Activated B cell treated with CpG ODN at 0.5 μM for 24 hours (primary cell): Measurements from ENCODE around the gene KCNIP1. TPM values are rescaled to one million over a fixed set of nuclear protein-coding genes. Genes with fewer than 3 reads are reported as not detected.

Experiments
- ATAC-seq: fragments of 200-7000 bp; cut with Tn5 transposase; one replicate; pipeline ENCODE4 v1.10.0; 2021; ENCODE audit warnings: low read depth, mild to moderate bottlenecking, moderate library complexity
- CTCF ChIA-PET: fragments of 350-600 bp; sonication (Branson Sonifier 250); formaldehyde crosslinking; loops from one replicate; lab custom pipeline; 2021; ENCODE audit warnings: antibody characterized with exemption; lab: Charles Lee
- POLR2A ChIA-PET: fragments of 350-600 bp; sonication (Branson Sonifier 250); formaldehyde crosslinking; loops from one replicate; lab custom pipeline; 2021; ENCODE audit warnings: antibody characterized with exemption; lab: Charles Lee
- DNase-seq: peaks from one replicate; pipeline ENCODE4 v3.0.0; 2022
- H3K27ac Mint-ChIP-seq: one replicate; pipeline ENCODE4 v1.8.0; 2020; ENCODE audit warnings: mixed read lengths
- H3K27me3 Mint-ChIP-seq: one replicate; pipeline ENCODE4 v1.8.0; 2021; ENCODE audit warnings: mixed read lengths
- H3K36me3 Mint-ChIP-seq: one replicate; pipeline ENCODE4 v1.8.0; 2021; ENCODE audit warnings: low read depth, mixed read lengths
- H3K4me1 Mint-ChIP-seq: one replicate; pipeline ENCODE4 v1.8.0; 2021; ENCODE audit warnings: mixed read lengths
- H3K4me3 Mint-ChIP-seq: one replicate; pipeline ENCODE4 v1.8.0; 2020; ENCODE audit warnings: mild to moderate bottlenecking, mixed read lengths
- H3K9me3 Mint-ChIP-seq: one replicate; pipeline ENCODE4 v1.8.0; 2020; ENCODE audit warnings: mixed read lengths
- intact Hi-C: fragments of 100-400 bp; cut with micrococcal nuclease; formaldehyde crosslinking; loops from one replicate; pipeline ENCODE4 v1.15.1; 2024
- total RNA-seq: library from RNA; stranded (reverse); gene quantifications from 2 replicates; pipeline ENCODE4 v1.2.3, GENCODE V29; 2022
- TF ChIP-seq, protein P1 (sequence below): fragments of 200-600 bp; IDR thresholded peaks from one replicate; pipeline ENCODE4 v1.8.0; 2022; ENCODE audit warnings: antibody characterized with exemption, mild to moderate bottlenecking

The KCNIP1 gene
- total RNA-seq, 1 donor from 2014 or later: not detected

DNA sequence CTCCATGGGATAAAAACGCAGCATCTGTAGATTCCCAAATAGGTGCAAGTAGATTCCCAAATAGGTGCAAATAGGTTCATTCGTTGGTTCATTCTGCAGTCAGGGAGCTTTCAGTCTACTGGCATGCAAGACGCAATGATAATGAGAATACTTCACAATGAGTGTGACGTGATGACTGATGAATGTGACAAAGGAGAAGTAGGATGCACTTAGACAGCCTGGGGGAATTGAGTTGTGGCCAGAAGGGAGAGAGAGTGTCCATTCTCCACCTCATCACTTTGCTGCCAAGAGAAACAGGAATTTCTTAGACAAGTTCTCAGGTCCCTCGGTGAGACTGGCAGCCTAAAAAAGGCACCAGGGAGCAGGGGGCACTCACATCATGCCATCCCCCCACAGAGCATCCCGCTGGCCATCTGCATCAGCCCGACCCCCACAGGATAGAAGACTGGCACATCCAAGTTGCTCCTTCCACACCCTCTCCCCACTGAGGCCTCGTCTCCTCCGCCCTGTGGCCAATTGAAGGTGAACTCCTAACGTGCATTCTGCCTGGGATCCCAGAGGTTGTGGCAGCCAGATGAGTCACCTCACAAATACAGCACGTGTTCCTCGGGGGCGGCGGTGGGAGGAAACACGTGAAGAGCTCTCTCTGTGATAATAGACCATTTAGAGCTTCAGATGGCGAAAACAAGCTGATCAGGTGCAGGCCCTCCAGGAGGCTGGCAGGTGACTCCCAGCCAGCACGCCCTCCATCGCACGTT is 19.9 kb upstream of the KCNIP1 start:
- Mint-ChIP-seq H3K4me3 (no peak overlapping the region), H3K27me3 (peaks cover 1% of the 10 kb centered on the region), H3K4me1 (no peaks in the 10 kb centered on the region), H3K36me3 (no peaks in the 10 kb centered on the region), H3K27ac (no peak overlapping the region), H3K9me3 (no peaks in the 10 kb centered on the region)
- ATAC-seq (no peak), DNase-seq (no peak)
- TF ChIP-seq, protein P1, sequence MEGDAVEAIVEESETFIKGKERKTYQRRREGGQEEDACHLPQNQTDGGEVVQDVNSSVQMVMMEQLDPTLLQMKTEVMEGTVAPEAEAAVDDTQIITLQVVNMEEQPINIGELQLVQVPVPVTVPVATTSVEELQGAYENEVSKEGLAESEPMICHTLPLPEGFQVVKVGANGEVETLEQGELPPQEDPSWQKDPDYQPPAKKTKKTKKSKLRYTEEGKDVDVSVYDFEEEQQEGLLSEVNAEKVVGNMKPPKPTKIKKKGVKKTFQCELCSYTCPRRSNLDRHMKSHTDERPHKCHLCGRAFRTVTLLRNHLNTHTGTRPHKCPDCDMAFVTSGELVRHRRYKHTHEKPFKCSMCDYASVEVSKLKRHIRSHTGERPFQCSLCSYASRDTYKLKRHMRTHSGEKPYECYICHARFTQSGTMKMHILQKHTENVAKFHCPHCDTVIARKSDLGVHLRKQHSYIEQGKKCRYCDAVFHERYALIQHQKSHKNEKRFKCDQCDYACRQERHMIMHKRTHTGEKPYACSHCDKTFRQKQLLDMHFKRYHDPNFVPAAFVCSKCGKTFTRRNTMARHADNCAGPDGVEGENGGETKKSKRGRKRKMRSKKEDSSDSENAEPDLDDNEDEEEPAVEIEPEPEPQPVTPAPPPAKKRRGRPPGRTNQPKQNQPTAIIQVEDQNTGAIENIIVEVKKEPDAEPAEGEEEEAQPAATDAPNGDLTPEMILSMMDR: no peak
- ChIA-PET CTCF (no interaction called here), POLR2A (no interaction called here)
- intact Hi-C loops: no loop called here

DNA sequence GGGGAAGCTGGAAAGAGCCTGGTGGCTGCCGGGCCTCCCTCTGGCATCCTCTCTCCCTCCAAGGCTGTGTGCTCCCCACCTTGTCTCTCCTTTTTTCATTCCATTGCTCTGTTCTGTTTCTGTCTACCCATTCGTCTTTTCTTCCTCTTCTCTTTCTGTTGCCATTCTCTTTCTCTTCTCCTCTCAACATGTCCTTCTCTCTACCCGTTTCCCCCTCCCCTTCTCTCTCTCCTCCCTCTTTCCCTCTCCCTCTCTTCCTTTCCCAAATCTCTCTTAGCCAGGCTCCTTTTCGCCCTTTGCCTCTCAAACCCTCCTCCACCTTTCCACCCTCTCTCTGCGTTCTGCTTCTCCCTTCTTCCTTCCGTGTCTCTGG is 19.4 kb upstream of the KCNIP1 start:
- H3K4me3 Mint-ChIP-seq: no peak overlapping the region
- TF ChIP-seq, protein P1: no peak
- ChIA-PET POLR2A (no interaction called here), CTCF (no interaction called here)
- DNase-seq: no peak
- H3K27ac Mint-ChIP-seq: no peak overlapping the region
- peaks cover 1% of the 10 kb centered on the region for H3K27me3 Mint-ChIP-seq
- no peaks in the 10 kb centered on the region for H3K36me3 Mint-ChIP-seq
- H3K9me3 Mint-ChIP-seq: no peaks in the 10 kb centered on the region
- intact Hi-C loops: no loop called here
- H3K4me1 Mint-ChIP-seq: no peaks in the 10 kb centered on the region
- ATAC-seq: no peak

GRCh38 chr5:170484847-170485615 is 18.8 kb upstream of the KCNIP1 start:
- H3K36me3 Mint-ChIP-seq: no peaks in the 10 kb centered on the region
- H3K27ac Mint-ChIP-seq: no peak overlapping the region
- intact Hi-C loops: no loop called here
- TF ChIP-seq, protein P1: no peak
- no peak overlapping the region for H3K4me3 Mint-ChIP-seq
- ChIA-PET CTCF (no interaction called here), POLR2A (no interaction called here)
- DNase-seq (no peak), ATAC-seq (no peak)
- H3K9me3 Mint-ChIP-seq: no peaks in the 10 kb centered on the region
- H3K4me1 Mint-ChIP-seq: no peaks in the 10 kb centered on the region
- peaks cover 1% of the 10 kb centered on the region for H3K27me3 Mint-ChIP-seq

DNA sequence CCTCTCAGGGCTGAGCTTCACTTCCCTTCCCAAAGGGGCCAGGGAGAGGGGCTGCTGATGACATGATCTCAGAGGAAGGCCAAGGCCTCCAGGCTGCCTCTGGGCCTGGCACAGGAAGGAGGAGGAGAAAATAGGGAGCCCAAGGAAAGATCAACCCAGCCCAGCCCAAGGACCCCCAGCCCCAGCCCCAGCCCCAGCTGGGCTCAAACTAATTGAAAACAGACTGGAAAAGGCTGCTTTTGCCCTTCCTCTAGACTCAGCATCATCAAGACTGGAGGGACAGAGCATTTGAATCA is 18.3 kb upstream of the KCNIP1 start:
- Mint-ChIP-seq H3K27ac (no peak overlapping the region), H3K4me3 (no peak overlapping the region), H3K27me3 (peaks cover 1% of the 10 kb centered on the region), H3K4me1 (no peaks in the 10 kb centered on the region), H3K9me3 (no peaks in the 10 kb centered on the region), H3K36me3 (no peaks in the 10 kb centered on the region)
- CTCF ChIA-PET: no interaction called here
- DNase-seq (no peak), ATAC-seq (no peak)
- POLR2A ChIA-PET: no interaction called here
- TF ChIP-seq, protein P1: no peak
- intact Hi-C loops: no loop called here

DNA sequence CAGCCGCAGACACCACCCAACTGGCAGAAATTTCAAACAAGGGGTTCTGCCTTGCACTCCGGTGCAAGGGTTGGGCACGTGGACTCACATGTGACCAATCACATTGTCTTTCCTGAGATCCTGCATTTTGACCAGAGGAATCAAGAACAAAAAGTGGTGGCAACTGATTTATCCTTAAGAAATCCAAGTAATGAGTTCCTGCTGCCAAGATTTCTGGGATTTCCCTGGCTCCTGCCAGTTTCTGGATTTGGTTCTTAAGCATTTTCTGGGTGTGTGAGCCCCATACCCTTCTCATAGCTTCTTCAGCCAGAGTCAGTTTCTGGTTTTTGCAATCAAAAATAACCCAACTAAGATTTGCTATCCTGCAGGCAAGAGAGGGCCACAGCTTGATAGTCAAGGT is 17.4 kb upstream of the KCNIP1 start:
- CTCF ChIA-PET: no interaction called here
- POLR2A ChIA-PET: no interaction called here
- Mint-ChIP-seq H3K27me3 (peaks cover 1% of the 10 kb centered on the region), H3K36me3 (no peaks in the 10 kb centered on the region), H3K9me3 (no peaks in the 10 kb centered on the region), H3K4me1 (no peaks in the 10 kb centered on the region), H3K27ac (no peak overlapping the region), H3K4me3 (no peak overlapping the region)
- intact Hi-C loops: no loop called here
- ATAC-seq (no peak), DNase-seq (no peak)
- TF ChIP-seq, protein P1: no peak
